Measurements from ENCODE around the gene MBOAT1.

- TF ChIP-seq TAF1 (IDR thresholded peaks at IDR 0.05; ENCODE audit: low read depth), result no peak
- no peak for TF ChIP-seq EP300 (IDR thresholded peaks at IDR 0.05; ENCODE audit: borderline replicate concordance)
- no peak for TF ChIP-seq MAX (IDR thresholded peaks at IDR 0.05)
These were observed 49.8 kb downstream of the MBOAT1 start for GRCh38 chr6:20162515-20162914.
